ES-I3 (cell line): ENCODE results near the gene GLI2.

Source experiments
- H3K36me3 ChIP-seq: 2 replicates; pipeline ENCODE4 v1.6.1; 2013; ENCODE audit warnings: mild to moderate bottlenecking, low read length, control low read depth, moderate library complexity; ENCODE audit not compliant: insufficient read depth
- H3K4me1 ChIP-seq: 2 replicates; pipeline ENCODE4 v1.6.1; 2013; ENCODE audit warnings: mild to moderate bottlenecking, control low read depth, low read length; ENCODE audit not compliant: insufficient read depth
- H3K9ac ChIP-seq: 2 replicates; pipeline ENCODE4 v1.6.1; 2013; ENCODE audit warnings: low read depth, mild to moderate bottlenecking, low read length, moderate library complexity
- H3K9me3 ChIP-seq: 2 replicates; pipeline ENCODE4 v1.6.1; 2013; ENCODE audit warnings: mild to moderate bottlenecking, low read length, moderate library complexity; ENCODE audit not compliant: control insufficient read depth, insufficient read depth

GLI2 gene

DNA sequence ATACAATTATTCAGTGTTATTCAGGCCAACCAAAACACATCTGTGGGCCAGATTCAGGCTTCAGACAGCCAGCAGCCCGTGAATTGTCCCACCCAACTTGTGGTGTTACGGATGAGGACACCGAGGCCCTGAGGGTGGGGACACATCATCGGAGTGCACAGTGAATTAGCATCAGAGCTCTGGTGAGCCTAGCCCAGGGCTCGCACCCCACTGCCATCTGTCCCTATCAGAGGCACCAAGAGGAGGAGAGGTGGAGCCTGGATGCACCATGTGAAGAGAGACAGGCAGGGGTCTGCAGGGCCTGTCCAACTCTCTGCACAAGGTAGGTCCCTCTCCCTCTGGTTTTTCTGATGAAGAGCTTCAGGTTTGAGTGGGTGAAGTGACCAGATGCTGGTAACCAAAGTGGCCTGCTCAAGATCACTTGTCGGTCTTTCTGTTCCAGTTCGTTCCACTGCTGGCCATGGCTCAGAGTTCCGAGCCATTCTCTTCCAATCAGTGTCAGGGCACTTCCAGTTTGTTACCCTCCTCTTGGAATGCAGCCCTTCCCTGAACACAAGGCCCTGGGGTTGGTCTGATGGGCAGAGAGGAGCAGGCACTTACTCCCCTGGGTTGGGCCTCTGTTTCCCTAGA, 14.8 kb upstream of the GLI2 start:
- no peaks in the 10 kb centered on the region; the same call in 1 of the 2 replicates for H3K36me3 ChIP-seq
- H3K9ac ChIP-seq, result no peak overlapping the region

GRCh38 chr2:120722246-120722567, 13.5 kb upstream of the GLI2 start:
- H3K36me3 ChIP-seq, result no peaks in the 10 kb centered on the region; the same call in 1 of the 2 replicates
- no peak overlapping the region for H3K9ac ChIP-seq
- H3K9me3 ChIP-seq, result peaks cover 9% of the 10 kb centered on the region; the same call in 1 of the 2 replicates
- H3K4me1 ChIP-seq, result peaks cover 17% of the 10 kb centered on the region

More for the DNA sequence above, 14.8 kb upstream of the GLI2 start:
- Histone ChIP-seq H3K4me1 (peaks cover 17% of the 10 kb centered on the region), H3K9me3 (peaks cover 5% of the 10 kb centered on the region; the same call in 1 of the 2 replicates)

- Histone ChIP-seq H3K9me3 (peaks cover 9% of the 10 kb centered on the region; the same call in 1 of the 2 replicates), H3K36me3 (no peaks in the 10 kb centered on the region; the same call in 1 of the 2 replicates), H3K4me1 (peaks cover 17% of the 10 kb centered on the region), H3K9ac (no peak overlapping the region)
Observed at GRCh38 chr2:120722568-120723421, 12.9 kb upstream of the GLI2 start.

DNA sequence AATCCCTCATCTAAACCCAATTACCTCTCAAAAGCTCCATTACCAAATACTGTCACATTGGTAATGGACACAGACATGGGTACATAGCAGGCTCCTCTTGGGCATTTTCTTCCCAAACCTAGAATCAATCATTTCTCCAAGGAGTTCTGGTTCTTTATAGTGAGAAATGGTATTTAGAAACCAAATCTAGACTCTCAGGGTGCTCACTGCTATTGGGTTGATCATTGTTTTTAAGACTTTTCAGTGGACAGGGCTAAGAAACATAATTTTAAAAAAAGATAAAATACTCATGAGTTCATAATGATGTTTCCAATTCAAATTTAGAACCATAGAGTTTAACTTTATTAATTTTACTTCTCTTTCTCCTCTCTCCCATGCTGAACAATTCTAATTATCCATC, 9.4 kb upstream of the GLI2 start:
- Histone ChIP-seq H3K9ac (no peak overlapping the region), H3K9me3 (peaks cover 9% of the 10 kb centered on the region; the same call in 1 of the 2 replicates), H3K36me3 (no peaks in the 10 kb centered on the region; the same call in 1 of the 2 replicates), H3K4me1 (peaks cover 26% of the 10 kb centered on the region)

DNA sequence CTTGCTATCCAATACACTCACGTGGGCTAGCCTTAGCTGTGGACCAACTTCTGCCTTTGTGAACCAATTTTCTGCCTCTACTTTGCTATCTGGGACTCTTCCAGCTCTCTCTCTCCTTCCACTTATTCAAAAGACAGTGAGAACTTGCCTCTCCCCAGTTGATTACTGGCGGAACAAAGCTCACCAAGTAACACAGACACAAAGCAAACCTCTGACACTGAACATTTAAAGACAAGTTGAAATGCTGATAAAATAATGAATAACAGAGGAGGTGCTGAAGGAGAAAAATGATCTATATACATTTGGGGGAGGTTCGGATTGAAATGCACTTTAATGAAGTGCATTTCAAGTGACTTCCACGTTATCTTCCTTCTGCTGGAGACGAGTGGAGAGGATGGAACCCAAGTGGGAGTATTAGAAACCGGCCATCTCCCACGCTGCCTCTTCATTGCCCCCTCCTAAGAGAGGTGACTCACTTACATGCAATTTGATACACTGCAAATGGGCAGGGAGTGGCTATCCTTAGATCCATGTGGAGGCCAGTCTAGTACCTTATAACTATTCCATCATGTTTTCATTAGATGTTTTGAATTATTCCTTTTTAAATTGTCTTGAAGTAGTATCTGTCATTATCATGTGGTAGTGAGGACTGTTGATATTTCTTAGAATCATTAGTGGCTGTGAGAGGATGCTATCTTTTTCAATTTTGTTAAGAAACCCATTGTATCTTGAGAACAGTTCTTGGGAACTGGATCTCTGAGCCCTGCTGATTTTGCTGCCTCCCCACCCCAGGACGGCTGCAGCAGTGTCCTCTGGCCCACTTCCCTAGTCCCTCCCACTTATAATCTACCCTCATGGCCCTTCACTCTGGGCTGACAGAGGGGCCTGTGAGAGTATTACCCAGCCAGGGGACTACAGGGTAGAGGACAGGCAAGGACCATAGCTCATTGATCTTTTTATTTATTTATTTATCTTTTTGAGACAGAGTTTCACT, 6.0 kb upstream of the GLI2 start:
- Histone ChIP-seq H3K9me3 (peaks cover 9% of the 10 kb centered on the region; the same call in 1 of the 2 replicates), H3K36me3 (peaks cover 6% of the 10 kb centered on the region; the same call in 1 of the 2 replicates), H3K9ac (no peak overlapping the region; the same call in 1 of the 2 replicates)

DNA sequence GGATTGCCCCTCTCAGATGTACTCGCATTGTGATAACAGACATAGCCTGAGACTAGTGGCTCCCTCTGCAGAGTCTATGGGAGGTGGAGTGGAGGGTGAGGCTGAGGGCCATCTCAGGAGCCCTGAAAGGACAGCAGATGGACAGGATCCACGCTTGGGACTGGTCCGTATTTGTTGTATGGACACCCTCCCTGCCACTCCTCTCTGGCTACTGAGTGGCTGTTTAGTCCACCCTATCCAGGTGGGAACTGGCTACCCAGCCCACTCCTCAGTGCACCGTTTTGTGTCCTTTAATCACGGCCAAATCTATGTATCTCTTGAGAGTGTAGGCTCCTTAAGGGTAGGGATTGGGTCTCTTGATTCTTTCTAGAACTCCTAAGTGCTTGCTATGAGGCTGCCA, 4.5 kb upstream of the GLI2 start:
- Histone ChIP-seq H3K36me3 (peaks cover 6% of the 10 kb centered on the region; the same call in 1 of the 2 replicates), H3K9ac (no peak overlapping the region), H3K4me1 (peaks cover 19% of the 10 kb centered on the region), H3K9me3 (peaks cover under 1% of the 10 kb centered on the region; the same call in 1 of the 2 replicates)

More for the DNA sequence above, 6.0 kb upstream of the GLI2 start:
- H3K4me1 ChIP-seq, result peaks cover 18% of the 10 kb centered on the region

GRCh38 chr2:120732506-120733237, 3.0 kb upstream of the GLI2 start:
- Histone ChIP-seq H3K9ac (no peak overlapping the region), H3K36me3 (peaks cover 6% of the 10 kb centered on the region; the same call in 1 of the 2 replicates), H3K4me1 (peaks cover 19% of the 10 kb centered on the region), H3K9me3 (no peaks in the 10 kb centered on the region)

- Histone ChIP-seq H3K9me3 (no peaks in the 10 kb centered on the region), H3K36me3 (peaks cover 6% of the 10 kb centered on the region; the same call in 1 of the 2 replicates), H3K9ac (no peak overlapping the region), H3K4me1 (peaks cover 24% of the 10 kb centered on the region)
Observed at GRCh38 chr2:120733238-120733932, 2.3 kb upstream of the GLI2 start.

DNA sequence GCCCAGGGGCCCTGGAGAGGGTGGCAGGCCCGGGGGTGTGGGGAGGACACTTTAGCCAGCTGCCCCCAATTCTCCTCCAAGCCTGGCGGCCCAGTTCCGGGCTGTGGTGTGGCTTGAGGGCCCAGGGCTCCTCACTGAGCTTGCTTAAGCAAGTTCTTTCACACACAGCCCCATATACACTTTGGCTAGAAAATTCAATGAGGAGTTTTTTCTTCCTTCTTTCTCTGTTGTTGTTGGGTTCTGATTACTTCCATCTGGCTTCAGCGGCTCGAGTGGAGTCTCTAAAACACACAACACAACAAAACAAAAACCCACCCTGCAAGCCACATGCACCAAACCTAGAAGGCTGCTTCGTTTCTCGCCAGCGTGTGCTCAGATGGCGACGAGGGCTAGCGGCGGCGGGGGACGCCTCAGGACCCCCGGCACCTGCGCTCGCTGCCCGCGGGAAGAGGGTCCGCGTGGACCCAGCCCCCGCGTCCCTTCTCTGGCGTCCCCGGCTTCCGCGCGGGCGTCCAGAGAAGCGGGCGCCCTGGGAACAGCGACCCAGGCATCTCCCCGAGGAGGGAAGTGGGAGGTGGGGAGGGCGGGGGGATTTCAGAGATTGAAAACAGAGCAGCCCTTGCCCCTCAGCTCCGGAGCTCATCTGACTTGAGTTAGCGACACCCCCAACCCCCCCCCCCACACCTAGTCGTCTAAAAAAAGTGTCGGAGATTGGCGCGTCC, 577 bp upstream of the GLI2 start:
- no peaks in the 10 kb centered on the region for H3K9me3 ChIP-seq
- H3K9ac ChIP-seq, result peak overlapping the region; percentile 89
- H3K4me1 ChIP-seq, result peaks cover 32% of the 10 kb centered on the region
- peaks cover 6% of the 10 kb centered on the region; the same call in 1 of the 2 replicates for H3K36me3 ChIP-seq

DNA sequence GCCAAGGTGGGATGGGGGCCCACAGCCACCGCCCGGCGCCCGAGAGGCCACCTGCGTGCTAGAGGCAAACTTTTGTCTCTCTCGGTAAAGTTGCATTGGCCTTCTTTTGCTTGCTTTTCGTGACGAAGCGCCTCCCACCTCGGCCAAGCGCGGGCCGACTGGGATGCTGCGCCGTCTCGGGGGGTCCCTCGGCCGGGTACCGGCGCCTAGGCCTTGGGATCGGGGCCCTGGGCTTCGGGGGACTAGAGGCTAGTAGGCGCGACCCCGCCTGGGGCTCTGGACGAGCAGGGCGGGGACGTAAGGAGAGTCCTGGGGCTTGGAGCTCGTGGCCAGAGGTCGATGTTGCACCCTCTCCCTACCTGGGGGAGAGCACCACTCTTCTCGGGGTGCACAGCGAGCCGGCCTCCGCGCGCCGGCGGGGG, 545 bp downstream of the GLI2 start:
- Histone ChIP-seq H3K9ac (peak overlapping the region; percentile 89), H3K9me3 (no peaks in the 10 kb centered on the region), H3K4me1 (peaks cover 36% of the 10 kb centered on the region), H3K36me3 (peaks cover 6% of the 10 kb centered on the region; the same call in 1 of the 2 replicates)

DNA sequence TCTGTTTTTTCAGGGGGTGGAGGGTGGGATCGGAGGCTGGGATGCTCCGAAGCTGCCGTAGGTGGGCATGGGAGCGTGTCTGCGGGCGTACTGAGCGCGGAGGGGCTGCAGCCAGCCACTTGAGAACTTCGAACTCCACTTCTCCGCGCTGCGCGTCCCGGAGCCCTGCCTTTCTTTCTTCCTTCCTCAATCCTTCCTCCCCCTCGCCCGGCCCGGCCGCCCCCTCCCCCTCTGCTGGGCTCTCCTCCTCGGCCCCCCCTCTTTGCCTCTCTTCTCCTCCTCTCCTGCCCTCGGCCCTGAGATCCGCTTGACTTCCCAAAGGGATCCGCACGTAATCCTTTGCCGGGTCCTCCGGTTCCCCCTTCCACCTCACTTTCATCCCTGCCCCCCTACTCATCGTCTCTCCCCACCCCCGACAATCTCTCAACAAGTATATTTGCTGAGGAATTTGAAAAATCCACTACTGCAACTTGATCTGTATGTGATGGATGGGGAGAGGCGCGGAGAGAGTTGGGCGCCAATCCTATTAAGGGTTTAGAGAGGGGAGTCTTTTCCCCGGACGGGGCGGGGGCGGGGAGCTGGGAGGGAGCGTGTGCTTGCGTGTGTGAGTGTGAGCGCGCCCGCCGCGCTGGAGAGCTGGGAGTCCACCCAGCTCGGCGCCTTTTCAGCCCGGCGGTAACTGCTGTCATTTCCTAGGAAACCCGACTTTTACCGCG, 1.1 kb downstream of the GLI2 start:
- Histone ChIP-seq H3K4me1 (peaks cover 36% of the 10 kb centered on the region), H3K36me3 (peaks cover 6% of the 10 kb centered on the region; the same call in 1 of the 2 replicates), H3K9me3 (no peaks in the 10 kb centered on the region), H3K9ac (peak overlapping the region; percentile 89)
